Left lung (tissue), 10 donors: ENCODE data around the gene GALNT13. TPM values are rescaled to one million over a fixed set of nuclear protein-coding genes. Genes with fewer than 3 reads are reported as not detected.

Experiments used
- ATAC-seq: fragments of 200-7000 bp; cut with Tn5 transposase; one replicate; pipeline ENCODE4 v1.9.1; 2020; ENCODE audit warnings: moderate library complexity
- DNase-seq, 4 donors: peaks; one replicate each; pipeline ENCODE4 v3.0.0-alpha.2; 2013 to 2020
- H3K27ac ChIP-seq, 2 donors: fragments of 200-600 bp; sonication (generic) in 1 of 2; one replicate each; pipeline versions ENCODE4 v1.5.0 to v1.8.0; 2020 to 2021
- H3K27me3 ChIP-seq, 2 donors: fragments of 200-600 bp; sonication (generic) in 1 of 2; one replicate each; pipeline versions ENCODE4 v1.5.0 to v1.8.0; 2020 to 2021
- H3K36me3 ChIP-seq, 2 donors: fragments of 200-600 bp; sonication (generic) in 1 of 2; one replicate each; pipeline versions ENCODE4 v1.5.0 to v1.8.0; 2020 to 2021
- H3K4me1 ChIP-seq, 2 donors: fragments of 200-600 bp; one replicate each; pipeline ENCODE4 v1.8.0; 2021
- H3K4me3 ChIP-seq, 2 donors: fragments of 200-600 bp; sonication (generic) in 1 of 2; one replicate each; pipeline versions ENCODE4 v1.5.0 to v1.8.0; 2020 to 2021; ENCODE audit warnings: mild to moderate bottlenecking in 1 of 2
- H3K9me3 ChIP-seq, 2 donors: fragments of 200-600 bp; sonication (generic) in 1 of 2; one replicate each; pipeline versions ENCODE4 v1.5.0 to v1.8.0; 2020 to 2021
- intact Hi-C, 2 donors: fragments of 100-400 bp; cut with DNase I; formaldehyde crosslinking; loops; one replicate each; pipeline versions ENCODE4 v1.11.2 to v1.14.2; 2022
- polyA plus RNA-seq, 6 donors: library from polyadenylated mRNA; unstranded; fragments of 120-200 nt; gene quantifications; one replicate each; pipeline ENCODE4 v1.2.1, GENCODE V29; 2013; ENCODE audit not compliant: insufficient read length in 6 of 6
- total RNA-seq, 2 donors: library from RNA; stranded (reverse); fragmentation: NEBNext Ultra II Directional; extraction: Animal tissue kit (Norgen Biotek cat#: 25700); gene quantifications; one replicate each; pipeline ENCODE4 v1.2.1, GENCODE V29; 2021
- TF ChIP-seq, protein P1 (sequence below), 2 donors: fragments of 200-600 bp; sonication (generic) in 1 of 2; IDR thresholded peaks; one replicate each; pipeline versions ENCODE4 v1.5.0 to v1.8.0; 2021; ENCODE audit warnings: antibody characterized with exemption in 2 of 2
- donor health status: DM: no; HTN: yes; CAD: no.
- donor health status: DM: no; HTN: no; CAD: no.

The GALNT13 gene
- total and polyA plus RNA-seq, 8 donors = 1.1 to 26.4 (median 5.9) TPM

GRCh38 chr2:154402213-154402612 is 530.5 kb downstream of the GALNT13 start:
- Histone ChIP-seq H3K36me3 (no peaks in the 10 kb centered on the region), H3K27me3 (no peaks in the 10 kb centered on the region), H3K4me1 (no peaks in the 10 kb centered on the region), H3K27ac (no peak overlapping the region), H3K4me3 (no peak overlapping the region), H3K9me3 (no peaks in the 10 kb centered on the region)
- DNase-seq (peak in 2 of 4 donors; percentile 24 to 43), ATAC-seq (peak; percentile 64)
- TF ChIP-seq, protein P1, sequence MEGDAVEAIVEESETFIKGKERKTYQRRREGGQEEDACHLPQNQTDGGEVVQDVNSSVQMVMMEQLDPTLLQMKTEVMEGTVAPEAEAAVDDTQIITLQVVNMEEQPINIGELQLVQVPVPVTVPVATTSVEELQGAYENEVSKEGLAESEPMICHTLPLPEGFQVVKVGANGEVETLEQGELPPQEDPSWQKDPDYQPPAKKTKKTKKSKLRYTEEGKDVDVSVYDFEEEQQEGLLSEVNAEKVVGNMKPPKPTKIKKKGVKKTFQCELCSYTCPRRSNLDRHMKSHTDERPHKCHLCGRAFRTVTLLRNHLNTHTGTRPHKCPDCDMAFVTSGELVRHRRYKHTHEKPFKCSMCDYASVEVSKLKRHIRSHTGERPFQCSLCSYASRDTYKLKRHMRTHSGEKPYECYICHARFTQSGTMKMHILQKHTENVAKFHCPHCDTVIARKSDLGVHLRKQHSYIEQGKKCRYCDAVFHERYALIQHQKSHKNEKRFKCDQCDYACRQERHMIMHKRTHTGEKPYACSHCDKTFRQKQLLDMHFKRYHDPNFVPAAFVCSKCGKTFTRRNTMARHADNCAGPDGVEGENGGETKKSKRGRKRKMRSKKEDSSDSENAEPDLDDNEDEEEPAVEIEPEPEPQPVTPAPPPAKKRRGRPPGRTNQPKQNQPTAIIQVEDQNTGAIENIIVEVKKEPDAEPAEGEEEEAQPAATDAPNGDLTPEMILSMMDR (IDR thresholded peaks at IDR 0.05) = peak in 1 of 2 donors; percentile 32
- intact Hi-C loops = no loop called here

GRCh38 chr2:154403242-154403790 is 531.6 kb downstream of the GALNT13 start:
- no peaks in the 10 kb centered on the region for H3K36me3 ChIP-seq
- H3K4me3 ChIP-seq = no peak overlapping the region
- DNase-seq (no peak), ATAC-seq (no peak)
- TF ChIP-seq, protein P1 (IDR thresholded peaks at IDR 0.05) = no peak
- no peaks in the 10 kb centered on the region for H3K4me1 ChIP-seq
- H3K27me3 ChIP-seq = no peaks in the 10 kb centered on the region
- intact Hi-C loops = no loop called here
- no peaks in the 10 kb centered on the region for H3K9me3 ChIP-seq
- H3K27ac ChIP-seq = no peak overlapping the region

- H3K27me3 ChIP-seq = no peaks in the 10 kb centered on the region
- no peaks in the 10 kb centered on the region for H3K4me1 ChIP-seq
- intact Hi-C loops = no loop called here
- TF ChIP-seq, protein P1 (IDR thresholded peaks at IDR 0.05) = no peak
- H3K9me3 ChIP-seq = no peaks in the 10 kb centered on the region
- DNase-seq (no peak), ATAC-seq (no peak)
- H3K4me3 ChIP-seq = no peak overlapping the region
- no peak overlapping the region for H3K27ac ChIP-seq
- H3K36me3 ChIP-seq = no peaks in the 10 kb centered on the region
Measured at GRCh38 chr2:154408786-154409185, 537.1 kb downstream of the GALNT13 start.

DNA sequence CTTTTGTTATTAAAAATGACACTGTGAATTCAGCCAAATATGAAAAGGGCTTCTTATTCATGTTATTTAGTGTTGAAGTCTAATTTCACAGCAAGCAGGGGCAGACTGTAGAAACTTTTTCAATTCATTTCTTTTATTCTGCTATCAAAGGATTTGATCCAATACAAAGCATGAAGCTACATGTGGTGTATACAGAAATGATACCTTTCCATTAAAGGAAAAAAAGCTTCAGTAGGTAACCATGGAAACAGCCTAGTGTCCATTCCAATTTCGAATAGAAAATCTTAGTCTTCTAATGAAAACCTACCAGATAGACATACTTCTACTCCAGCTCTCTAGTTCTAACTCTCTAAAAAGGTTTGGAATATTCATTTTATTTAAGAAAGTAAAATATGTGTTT is 550.5 kb downstream of the GALNT13 start:
- no peaks in the 10 kb centered on the region for H3K27me3 ChIP-seq
- ATAC-seq = no peak
- H3K9me3 ChIP-seq = no peaks in the 10 kb centered on the region
- H3K27ac ChIP-seq = no peak overlapping the region
- no peaks in the 10 kb centered on the region for H3K36me3 ChIP-seq
- intact Hi-C loops = no loop called here
- TF ChIP-seq, protein P1 (IDR thresholded peaks at IDR 0.05) = no peak
- DNase-seq = no peak
- H3K4me1 ChIP-seq = no peaks in the 10 kb centered on the region
- H3K4me3 ChIP-seq = no peak overlapping the region

- Histone ChIP-seq H3K4me3 (no peak overlapping the region), H3K4me1 (no peaks in the 10 kb centered on the region), H3K36me3 (no peaks in the 10 kb centered on the region), H3K27me3 (no peaks in the 10 kb centered on the region), H3K27ac (no peak overlapping the region), H3K9me3 (no peaks in the 10 kb centered on the region)
- intact Hi-C loops = no loop called here
- ATAC-seq (no peak), DNase-seq (peak in 1 of 4 donors; percentile 8)
- TF ChIP-seq, protein P1 (IDR thresholded peaks at IDR 0.05) = no peak
Measured at GRCh38 chr2:154425994-154426393, 554.3 kb downstream of the GALNT13 start.
